GM21717 (cell line): Measurements from ENCODE around the gene MEOX1.

Source experiments
- ATAC-seq: cut with Tn5 transposase; IDR thresholded peaks from one replicate; pipeline ENCODE4 v1.9.1; 2021; ENCODE audit warnings: mild to moderate bottlenecking, moderate library complexity; ENCODE audit not compliant: unreplicated experiment

MEOX1 gene

GRCh38 chr17:43680461-43680860, 18.7 kb upstream of the MEOX1 start:
- ATAC-seq: no peak

- no peak for ATAC-seq
Observed at GRCh38 chr17:43679911-43680310, 18.2 kb upstream of the MEOX1 start.

DNA sequence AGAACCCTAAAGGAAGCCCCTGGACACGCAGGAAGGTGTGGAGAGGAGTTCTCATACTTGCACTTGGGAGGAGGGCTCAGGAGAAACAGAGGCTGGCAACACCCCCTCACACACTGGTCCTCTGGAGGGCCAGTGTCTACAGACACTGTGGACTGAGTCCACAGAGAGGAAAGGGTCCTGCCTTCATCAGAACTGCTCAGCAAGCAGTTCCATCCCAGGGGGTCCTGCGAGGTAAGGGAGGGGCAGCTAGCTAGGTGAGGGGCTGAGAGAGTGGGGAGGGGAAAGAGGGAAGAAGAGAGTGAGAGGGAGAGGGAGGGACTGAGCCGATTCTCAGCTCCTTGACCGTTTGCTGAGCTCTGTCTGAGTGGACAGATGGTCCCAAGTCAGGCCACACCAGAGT, 17.7 kb upstream of the MEOX1 start:
- no peak for ATAC-seq

DNA sequence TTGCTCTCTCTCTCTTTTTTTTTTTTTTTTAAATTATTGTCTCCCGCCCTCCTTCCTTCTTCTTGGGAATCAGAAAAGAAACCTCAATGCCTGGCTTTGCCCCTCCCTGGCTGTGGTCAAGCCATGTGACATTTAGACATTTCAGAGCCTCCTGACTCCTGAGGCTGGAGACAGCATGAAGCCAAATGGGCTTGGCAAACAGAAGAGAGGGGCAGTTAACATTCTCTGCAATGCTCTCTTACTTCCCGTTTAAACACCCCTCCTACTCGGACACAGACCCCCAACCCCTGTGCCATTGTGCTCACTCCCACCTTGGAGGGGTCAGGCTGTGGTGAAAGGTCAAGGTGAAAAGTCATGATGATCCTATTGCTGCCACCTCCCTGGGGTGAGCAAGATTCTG, 14.7 kb upstream of the MEOX1 start:
- no peak for ATAC-seq

DNA sequence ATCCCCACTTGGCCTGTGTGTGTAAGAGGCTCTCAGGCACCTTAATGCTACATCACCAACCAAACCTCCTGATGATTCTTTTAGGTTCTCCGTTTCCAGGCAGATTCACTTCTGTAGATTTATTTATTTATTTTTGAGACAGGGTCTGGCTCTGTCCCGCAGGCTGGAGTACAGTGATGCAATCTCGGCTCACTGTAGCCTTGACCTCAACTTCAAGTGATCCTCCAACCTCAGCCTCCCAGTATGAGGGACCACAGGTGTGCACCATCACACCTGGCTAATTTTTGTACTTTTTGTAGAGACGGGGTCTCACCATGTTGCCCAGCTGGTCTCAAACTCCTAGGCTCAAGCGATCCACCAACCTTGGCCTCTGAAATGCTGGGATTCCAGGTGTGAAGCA, 12.7 kb upstream of the MEOX1 start:
- no peak for ATAC-seq

- no peak for ATAC-seq
Observed at GRCh38 chr17:43673516-43674323, 12.0 kb upstream of the MEOX1 start.

- ATAC-seq: no peak
Observed at GRCh38 chr17:43671755-43672519, 10.2 kb upstream of the MEOX1 start.

DNA sequence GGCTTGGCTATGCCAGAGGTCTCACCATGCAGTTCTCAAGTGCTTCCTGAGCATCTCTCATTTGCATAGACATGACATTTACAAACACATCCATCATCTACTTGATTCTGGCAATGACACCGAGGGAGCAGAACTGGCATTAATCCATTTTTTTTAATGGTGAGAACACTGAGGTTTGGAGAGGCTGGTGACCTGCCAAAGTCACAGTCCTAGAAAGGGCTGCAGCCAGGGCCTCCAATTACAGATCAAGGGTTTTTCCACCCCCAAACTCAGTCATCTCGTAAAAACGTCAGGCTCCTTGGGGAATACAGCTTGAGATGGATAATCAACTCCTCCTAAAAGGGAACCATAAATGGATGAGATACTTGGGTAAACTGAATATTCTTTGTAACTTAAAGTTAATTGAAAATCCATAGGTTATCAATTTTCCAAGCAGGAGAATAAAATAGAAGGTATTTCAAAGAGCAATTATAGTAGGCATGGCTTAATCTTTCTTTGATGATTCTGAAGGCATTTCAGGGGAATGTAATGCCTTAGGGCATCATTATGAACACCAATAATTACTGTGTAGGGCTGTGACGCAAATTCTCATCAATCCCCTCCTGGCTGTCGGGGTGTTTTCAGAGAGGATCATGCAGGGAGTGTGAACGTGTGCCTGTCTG, 9.4 kb upstream of the MEOX1 start:
- no peak for ATAC-seq

DNA sequence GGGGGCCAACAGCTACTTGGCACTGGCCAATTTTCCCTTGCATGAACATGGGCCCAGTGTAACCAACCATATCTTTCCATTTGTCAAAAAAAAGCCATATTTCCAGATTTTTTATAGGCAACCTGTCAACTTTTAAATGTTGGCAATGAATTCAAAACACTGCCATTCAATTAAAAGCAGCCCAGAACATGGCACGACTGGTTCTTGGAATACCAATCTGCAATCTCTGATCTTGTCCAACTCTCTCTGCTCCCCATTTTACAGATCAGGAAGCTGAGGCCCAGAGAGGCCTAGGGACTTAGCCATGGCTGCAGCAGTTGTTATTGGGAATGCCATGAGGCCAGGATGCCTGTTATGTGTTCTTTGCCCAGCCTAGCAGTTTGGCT, 8.9 kb upstream of the MEOX1 start:
- no peak for ATAC-seq

GRCh38 chr17:43669971-43670644, 8.4 kb upstream of the MEOX1 start:
- ATAC-seq: no peak

GRCh38 chr17:43667947-43668348, 6.2 kb upstream of the MEOX1 start:
- no peak for ATAC-seq

DNA sequence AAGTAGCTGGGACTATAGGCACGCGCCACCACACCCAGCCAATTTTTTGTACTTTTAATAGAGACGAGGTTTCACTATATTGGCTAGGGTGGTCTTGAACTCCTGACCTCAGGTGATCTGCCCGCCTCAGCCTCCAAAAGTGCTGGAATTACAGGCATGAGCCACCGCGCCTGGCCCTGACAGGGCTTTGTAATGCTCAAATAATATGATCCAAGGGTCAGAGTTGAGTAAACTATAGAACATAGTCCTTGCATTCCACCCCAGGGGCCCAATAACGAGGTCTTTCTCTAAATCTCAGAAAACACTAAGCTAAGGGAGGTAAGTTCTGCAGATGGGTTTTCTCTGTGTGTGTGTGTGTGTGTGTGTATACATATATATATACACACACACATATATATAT, 5.8 kb upstream of the MEOX1 start:
- ATAC-seq: no peak

- ATAC-seq: no peak
Observed at GRCh38 chr17:43665937-43666236, 4.2 kb upstream of the MEOX1 start.

GRCh38 chr17:43665084-43665936, 3.6 kb upstream of the MEOX1 start:
- no peak for ATAC-seq

- no peak for ATAC-seq
Observed at GRCh38 chr17:43664096-43664495, 2.4 kb upstream of the MEOX1 start.

DNA sequence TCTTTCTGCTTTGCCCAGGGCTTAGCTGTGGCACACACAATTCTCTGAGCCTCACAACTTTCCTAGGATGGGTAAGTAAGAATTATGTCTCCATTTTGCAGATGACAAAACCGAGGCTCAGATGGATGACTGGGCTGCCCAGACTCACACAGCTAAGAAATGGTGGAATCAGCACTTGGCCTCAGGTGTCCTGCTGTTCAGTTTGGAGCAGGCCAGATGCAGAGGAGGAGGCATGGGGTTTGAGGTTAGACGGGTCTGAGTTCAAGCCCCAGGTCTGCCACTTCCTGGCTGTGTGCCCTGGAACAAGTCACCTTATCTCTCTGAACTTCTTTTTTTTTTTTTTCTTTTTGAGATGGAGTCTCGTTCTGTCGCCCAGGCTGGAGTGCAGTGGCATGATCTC, 1.7 kb upstream of the MEOX1 start:
- no peak for ATAC-seq

- no peak for ATAC-seq
Observed at GRCh38 chr17:43662413-43663141, 855 bp upstream of the MEOX1 start.

DNA sequence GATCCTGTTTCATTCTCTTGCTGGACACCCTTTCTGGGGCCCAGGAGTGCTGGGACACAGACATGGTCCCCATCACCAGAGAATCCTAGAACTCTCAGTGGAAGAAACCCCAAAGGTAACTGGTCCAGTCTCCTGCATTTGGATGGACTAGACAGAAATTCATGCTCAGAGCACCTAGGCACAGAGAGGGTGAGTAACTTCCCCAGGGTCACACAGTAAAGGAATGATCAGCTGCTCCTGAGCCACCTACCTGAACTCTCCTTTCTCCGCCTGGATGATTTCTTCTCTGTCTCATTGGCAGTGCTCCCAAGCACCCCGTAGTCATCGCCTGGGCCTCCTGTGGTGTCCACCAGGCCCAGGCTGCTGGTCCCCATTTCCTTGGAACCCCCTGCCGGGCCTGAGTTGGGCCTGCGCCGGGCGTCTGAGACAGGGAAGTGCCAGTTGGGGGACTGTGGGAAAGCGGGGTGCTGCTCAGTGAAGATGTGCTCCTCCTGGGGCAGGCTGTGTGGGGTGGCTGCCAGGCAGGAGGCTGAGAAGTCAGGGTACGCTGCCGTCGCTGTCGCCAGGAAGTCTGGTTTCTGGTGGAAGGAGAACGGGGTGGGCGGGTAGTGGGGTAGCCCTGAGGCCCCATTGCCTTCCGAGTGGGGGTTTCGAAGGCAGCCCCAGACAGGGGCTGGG, 767 bp downstream of the MEOX1 start:
- ATAC-seq: no peak

- no peak for ATAC-seq
Observed at GRCh38 chr17:43659823-43660617, 1.7 kb downstream of the MEOX1 start.
